SH-SY5Y (cell line): ENCODE measurements around the gene VPREB1.

Experiments used
- GATA2 ChIP-seq: IDR thresholded peaks from 2 replicates; pipeline ENCODE4 v1.6.1; 2011; ENCODE audit warnings: mild to moderate bottlenecking, low read depth, low read length
- GATA3 ChIP-seq: IDR thresholded peaks from 2 replicates; pipeline ENCODE4 v1.6.1; 2011; ENCODE audit warnings: low read depth, mild to moderate bottlenecking, low read length, moderate library complexity

GRCh38 chr22:22229683-22230420 is 14.7 kb upstream of the VPREB1 start:
- no peak for TF ChIP-seq GATA2
- no peak for TF ChIP-seq GATA3
